Measurements from ENCODE around the gene RABGAP1L. TPM values are rescaled to one million over a fixed set of nuclear protein-coding genes. Genes with fewer than 3 reads are reported as not detected.

The RABGAP1L gene
- total and polyA plus RNA-seq, 2 of the 8 experiments (the other 6 are each of a cell fraction or from before 2014, with no cell fraction given): 33.3 to 156 TPM

DNA sequence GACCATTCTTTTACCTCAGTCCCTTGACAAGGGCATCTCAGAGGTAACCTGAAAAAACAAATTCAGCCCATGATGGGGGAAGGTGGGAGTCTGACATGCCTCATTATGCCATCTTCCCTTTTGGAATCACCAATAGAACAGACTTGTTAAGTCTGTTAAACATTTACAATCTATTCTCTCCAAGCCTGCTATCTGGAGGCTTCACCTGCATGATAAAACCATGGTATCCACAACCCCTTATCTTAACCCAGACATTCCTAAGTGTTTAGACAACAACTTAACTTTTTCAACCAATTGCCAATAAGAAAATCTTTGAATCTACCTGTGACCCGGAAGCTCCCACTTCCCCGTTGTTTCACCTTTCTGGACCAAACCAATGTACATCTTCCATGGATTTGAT, 607.4 kb downstream of the RABGAP1L start:
- Histone ChIP-seq H3K56ac (replicated peaks; ENCODE audit: insufficient read length, low read depth, low read length) (no peak overlapping the region), H3K23me2 (ENCODE audit: low read depth, low read length) (peaks cover 4% of the 10 kb centered on the region; the same call in 1 of the 2 replicates), H4K91ac (replicated peaks; ENCODE audit: insufficient read length, low read length) (no peak overlapping the region), H4K8ac (ENCODE audit: extremely low read depth, insufficient read depth, low read length) (no peak overlapping the region), H3K14ac (ENCODE audit: insufficient read length) (no peak overlapping the region), H3K79me1 (ENCODE audit: low read depth, low read length) (no peaks in the 10 kb centered on the region), H3K9me3 (ENCODE audit: insufficient read depth in 2 of 2, low read depth in 1 of 2, low read length in 1 of 2) (no peaks in the 10 kb centered on the region), H2BK15ac (ENCODE audit: low read length) (no peak overlapping the region), H2AFZ (ENCODE audit: low read length) (no peak overlapping the region), H3K79me2 (ENCODE audit: control insufficient read depth in 1 of 2, insufficient read depth in 2 of 2, low read length in 2 of 2) (no peaks in the 10 kb centered on the region), H3K27me3 (replicated peaks in 1 of 4; ENCODE audit: control insufficient read depth in 3 of 4, extremely low read depth in 1 of 4, insufficient read depth in 3 of 4, low read length in 3 of 4) (no peaks in the 10 kb centered on the region), H3K4ac (replicated peaks; ENCODE audit: insufficient read length, low read depth, low read length) (no peak overlapping the region), H2BK12ac (ENCODE audit: low read depth, low read length) (no peak overlapping the region), H3K4me2 (ENCODE audit: insufficient read depth in 1 of 2, low read depth in 2 of 2, low read length in 2 of 2) (no peak overlapping the region), H4K5ac (ENCODE audit: insufficient read length, low read depth, low read length) (no peak overlapping the region), H2AK5ac (ENCODE audit: low read depth, low read length) (no peak overlapping the region), H4K20me1 (replicated peaks in 1 of 2; ENCODE audit: control insufficient read depth in 1 of 2, insufficient read depth in 2 of 2, low read length in 2 of 2) (no peaks in the 10 kb centered on the region), H3K4me1 (replicated peaks in 1 of 4; ENCODE audit: control insufficient read depth in 3 of 4, insufficient read depth in 4 of 4, low read length in 3 of 4) (peaks cover 0 to 4% (median 0%) of the 10 kb centered on the region in 4 experiments; a peak in 2 of 7 replicates), H3K27ac (ENCODE audit: low read depth, low read length) (no peak overlapping the region), H2BK120ac (replicated peaks; ENCODE audit: low read depth, low read length) (no peak overlapping the region), H3K36me3 (ENCODE audit: control insufficient read depth in 2 of 4, insufficient read depth in 4 of 4, low read length in 3 of 4) (no peaks in the 10 kb centered on the region), H3K4me3 (ENCODE audit: extremely low read depth in 1 of 4, insufficient read depth in 2 of 4, low read depth in 3 of 4, low read length in 4 of 4) (no peak overlapping the region), H2BK20ac (ENCODE audit: low read length) (no peak overlapping the region), H3K18ac (ENCODE audit: extremely low read depth, low read length) (no peak overlapping the region), H3K23ac (ENCODE audit: insufficient read length) (no peak overlapping the region), H3K9ac (replicated peaks in 1 of 4; ENCODE audit: extremely low read depth in 1 of 4, low read depth in 3 of 4, low read length in 3 of 4) (no peak overlapping the region), H2BK5ac (ENCODE audit: low read depth, low read length) (no peak overlapping the region)
- POLR2A ChIA-PET (ENCODE audit: partially characterized antibody): interaction anchor here (2.3 kb wide), 1 partner anchor 232 kb away, joined by 11 read pairs; the partner anchor contains the start of gene CACYBP
- no peak for FAIRE-seq
- WGBS, 2 experiments (ENCODE audit: extremely low coverage in 1 of 2, insufficient coverage in 1 of 2, insufficient read length in 1 of 2, insufficient replicate concordance in 2 of 2, low coverage in 1 of 2, low lambda C conversion rate in 2 of 2, missing lambda C conversion rate in 1 of 2): 95% methylated on average over 2 of the region's 2 CpGs; no CpG with 5 or more reads in 1 of the 2 experiments
- TF ChIP-seq CHD1 (IDR thresholded peaks at IDR 0.05; ENCODE audit: low read depth, low read length): no peak
- no peak for TF ChIP-seq BRCA1 (IDR thresholded peaks at IDR 0.05; ENCODE audit: low read depth, low read length)
- TF ChIP-seq JUND (IDR thresholded peaks at IDR 0.05; ENCODE audit: low read length): no peak
- TF ChIP-seq RBBP5 (IDR thresholded peaks at IDR 0.05; ENCODE audit: borderline replicate concordance, low read depth, low read length): no peak
- TF ChIP-seq CBX5 (IDR thresholded peaks at IDR 0.05; ENCODE audit: low read depth, low read length): no peak
- no peak for TF ChIP-seq RFX5 (IDR thresholded peaks at IDR 0.05; ENCODE audit: borderline replicate concordance, low read depth, low read length)
- TF ChIP-seq ZNF274 (IDR thresholded peaks at IDR 0.05; ENCODE audit: borderline replicate concordance, extremely low read depth, low read length): no peak
- TF ChIP-seq RAD21 (IDR thresholded peaks at IDR 0.05 in 1 of 2, conservative IDR thresholded peaks at IDR 0.05 in 1 of 2; ENCODE audit: low read depth in 2 of 2, low read length in 2 of 2): no peak
- TF ChIP-seq BACH1 (IDR thresholded peaks at IDR 0.05; ENCODE audit: low read length): no peak
- no peak for TF ChIP-seq TBP (IDR thresholded peaks at IDR 0.05; ENCODE audit: low read depth, low read length)
- no peak for TF ChIP-seq FOSL1 (IDR thresholded peaks at IDR 0.05; ENCODE audit: insufficient read depth, low read depth, low read length)
- no peak for TF ChIP-seq HDAC2 (IDR thresholded peaks at IDR 0.05; ENCODE audit: borderline replicate concordance in 1 of 2, low read depth in 2 of 2, low read length in 2 of 2)
- no peak for DNase-seq (ENCODE audit: low read depth in 1 of 2, low spot score in 2 of 2)
- CTCF ChIA-PET (ENCODE audit: partially characterized antibody): interaction anchor here (1.7 kb wide), 2 partner anchors 220 to 232 kb away, joined by 6 to 9 read pairs; no protein-coding TSS in a partner anchor

Data from H1 (cell line).